Astrocyte (in vitro differentiated cells and primary cell): ENCODE data around the gene ZMYND8. TPM values are rescaled to one million over a fixed set of nuclear protein-coding genes. Genes with fewer than 3 reads are reported as not detected.

Experiments
- DNase-seq: peaks from one replicate; pipeline ENCODE4 v3.0.0-alpha.2; 2010; ENCODE audit warnings: low read depth
- FAIRE-seq: peaks from 2 replicates; lab custom pipeline; 2011; peaks lifted over from hg19 to GRCh38; lab: Jason Lieb, UNC
- H2AFZ ChIP-seq: 2 replicates; pipeline ENCODE4 v1.6.0; 2012; ENCODE audit warnings: low read depth, low read length, inconsistent platforms
- H3K27ac ChIP-seq: 2 replicates; pipeline ENCODE4 v1.5.1; 2011; ENCODE audit warnings: low read depth, low read length, inconsistent platforms
- H3K27me3 ChIP-seq: 2 replicates; pipeline ENCODE4 v1.6.0; 2011; ENCODE audit warnings: low read length, inconsistent platforms; ENCODE audit not compliant: insufficient read depth
- H3K36me3 ChIP-seq: 2 replicates; pipeline ENCODE4 v1.5.1; 2011; ENCODE audit warnings: low read length, inconsistent platforms; ENCODE audit not compliant: insufficient read depth
- H3K4me1 ChIP-seq: 2 replicates; pipeline ENCODE4 v1.5.1; 2011; ENCODE audit warnings: low read length, inconsistent platforms; ENCODE audit not compliant: insufficient read depth
- H3K4me2 ChIP-seq: 2 replicates; pipeline ENCODE4 v1.6.0; 2012; ENCODE audit warnings: low read length, inconsistent platforms
- H3K4me3 ChIP-seq: 2 replicates; pipeline ENCODE4 v1.5.1; 2011; ENCODE audit warnings: low read depth, mild to moderate bottlenecking, low read length, inconsistent platforms; ENCODE audit not compliant: insufficient read depth
- H3K79me2 ChIP-seq: 2 replicates; pipeline ENCODE4 v1.6.0; 2012; ENCODE audit warnings: mild to moderate bottlenecking, low read length, inconsistent platforms; ENCODE audit not compliant: insufficient read depth
- H3K9ac ChIP-seq: 2 replicates; pipeline ENCODE4 v1.6.0; 2012; ENCODE audit warnings: mild to moderate bottlenecking, low read length, inconsistent platforms
- H3K9me3 ChIP-seq: 2 replicates; pipeline ENCODE4 v1.5.1; 2012; ENCODE audit warnings: low read depth, mild to moderate bottlenecking, low read length, inconsistent platforms; ENCODE audit not compliant: insufficient read depth
- H4K20me1 ChIP-seq: 2 replicates; pipeline ENCODE4 v1.6.0; 2012; ENCODE audit warnings: low read length, inconsistent platforms; ENCODE audit not compliant: insufficient read depth
- H3K27ac Mint-ChIP-seq: one replicate; pipeline ENCODE4 v1.8.0; 2021; ENCODE audit warnings: mild to moderate bottlenecking, mixed read lengths; ENCODE audit not compliant: unreplicated experiment
- H3K27me3 Mint-ChIP-seq: one replicate; pipeline ENCODE4 v1.8.0; 2021; ENCODE audit warnings: low read depth, mixed read lengths; ENCODE audit not compliant: unreplicated experiment
- H3K36me3 Mint-ChIP-seq: one replicate; pipeline ENCODE4 v1.8.0; 2021; ENCODE audit warnings: low read depth, mixed read lengths; ENCODE audit not compliant: unreplicated experiment
- H3K4me1 Mint-ChIP-seq: one replicate; pipeline ENCODE4 v1.8.0; 2021; ENCODE audit warnings: low read depth, mixed read lengths; ENCODE audit not compliant: unreplicated experiment
- H3K4me3 Mint-ChIP-seq: one replicate; pipeline ENCODE4 v1.8.0; 2021; ENCODE audit warnings: mild to moderate bottlenecking, moderate library complexity, mixed read lengths; ENCODE audit not compliant: unreplicated experiment
- H3K9me3 Mint-ChIP-seq: one replicate; pipeline ENCODE4 v1.8.0; 2021; ENCODE audit warnings: mild to moderate bottlenecking, mixed read lengths; ENCODE audit not compliant: unreplicated experiment
- CTCF ChIP-seq: IDR thresholded peaks from 2 replicates; pipeline ENCODE4 v1.5.1; 2011; ENCODE audit warnings: low read depth, mild to moderate bottlenecking, inconsistent platforms, low read length, moderate library complexity; ENCODE audit not compliant: insufficient read depth
- EZH2 ChIP-seq: IDR thresholded peaks from 2 replicates; pipeline ENCODE4 v1.6.1; 2012; ENCODE audit warnings: mild to moderate bottlenecking, low read length, inconsistent platforms; ENCODE audit not compliant: insufficient read depth
- total RNA-seq: library from RNA; stranded (reverse); gene quantifications from 2 replicates; pipeline ENCODE4 v1.2.1, GENCODE V29; 2021

ZMYND8 gene
- total RNA-seq, 1 donor from 2014 or later, result 45.8 TPM

- no peaks in the 10 kb centered on the region for H3K27me3 ChIP-seq
- no peak overlapping the region for H2AFZ ChIP-seq
- no peak for FAIRE-seq
- H3K4me1 Mint-ChIP-seq, result peaks cover 8% of the 10 kb centered on the region
- no peak overlapping the region for H3K9ac ChIP-seq
- H3K36me3 ChIP-seq, result peaks cover 50% of the 10 kb centered on the region
- no peak overlapping the region for H3K4me2 ChIP-seq
- no peaks in the 10 kb centered on the region for H3K9me3 Mint-ChIP-seq
- no peak overlapping the region for H3K4me3 ChIP-seq
- H3K4me1 ChIP-seq, result peaks cover 11% of the 10 kb centered on the region
- peak; percentile 49 for DNase-seq
- no peaks in the 10 kb centered on the region for H3K9me3 ChIP-seq
- no peak overlapping the region for H3K27ac ChIP-seq
- no peaks in the 10 kb centered on the region for H3K79me2 ChIP-seq
- H3K27me3 Mint-ChIP-seq, result no peaks in the 10 kb centered on the region
- no peak overlapping the region for H3K4me3 Mint-ChIP-seq
- TF ChIP-seq EZH2, result no peak
- TF ChIP-seq CTCF, result no peak
- no peak overlapping the region for H3K27ac Mint-ChIP-seq
- H3K36me3 Mint-ChIP-seq, result peaks cover 25% of the 10 kb centered on the region
- no peaks in the 10 kb centered on the region for H4K20me1 ChIP-seq
Measured at GRCh38 chr20:47283411-47283810, 73.1 kb downstream of the ZMYND8 start.

- no peak overlapping the region for H3K9ac ChIP-seq
- H3K79me2 ChIP-seq, result no peaks in the 10 kb centered on the region
- no peak overlapping the region for H3K4me3 ChIP-seq
- peaks cover 16% of the 10 kb centered on the region for H3K4me1 ChIP-seq
- no peaks in the 10 kb centered on the region for H4K20me1 ChIP-seq
- no peaks in the 10 kb centered on the region for H3K27me3 Mint-ChIP-seq
- no peak for TF ChIP-seq CTCF
- TF ChIP-seq EZH2, result no peak
- FAIRE-seq, result no peak
- no peaks in the 10 kb centered on the region for H3K27me3 ChIP-seq
- H3K4me2 ChIP-seq, result no peak overlapping the region
- no peak overlapping the region for H3K27ac Mint-ChIP-seq
- no peak overlapping the region for H3K4me3 Mint-ChIP-seq
- peaks cover 25% of the 10 kb centered on the region for H3K36me3 Mint-ChIP-seq
- peaks cover 50% of the 10 kb centered on the region for H3K36me3 ChIP-seq
- no peak overlapping the region for H2AFZ ChIP-seq
- H3K27ac ChIP-seq, result no peak overlapping the region
- H3K9me3 Mint-ChIP-seq, result no peaks in the 10 kb centered on the region
- no peaks in the 10 kb centered on the region for H3K9me3 ChIP-seq
- peaks cover 8% of the 10 kb centered on the region for H3K4me1 Mint-ChIP-seq
- DNase-seq, result no peak
Measured at GRCh38 chr20:47282864-47283263, 73.6 kb downstream of the ZMYND8 start.

GRCh38 chr20:47281376-47281775, 75.1 kb downstream of the ZMYND8 start:
- Histone ChIP-seq H3K36me3 (peaks cover 39% of the 10 kb centered on the region), H3K4me2 (no peak overlapping the region), H3K9me3 (no peaks in the 10 kb centered on the region), H2AFZ (no peak overlapping the region), H3K27ac (no peak overlapping the region), H3K4me1 (peaks cover 30% of the 10 kb centered on the region), H3K79me2 (no peaks in the 10 kb centered on the region), H3K4me3 (no peak overlapping the region), H4K20me1 (no peaks in the 10 kb centered on the region), H3K27me3 (no peaks in the 10 kb centered on the region), H3K9ac (no peak overlapping the region)
- Mint-ChIP-seq H3K4me3 (no peak overlapping the region), H3K4me1 (peaks cover 16% of the 10 kb centered on the region), H3K27ac (no peak overlapping the region), H3K36me3 (peaks cover 28% of the 10 kb centered on the region), H3K9me3 (no peaks in the 10 kb centered on the region), H3K27me3 (no peaks in the 10 kb centered on the region)
- TF ChIP-seq EZH2 (no peak), CTCF (no peak)
- no peak for FAIRE-seq
- no peak for DNase-seq
